ENCODE measurements around the gene ZNF831.

DNA sequence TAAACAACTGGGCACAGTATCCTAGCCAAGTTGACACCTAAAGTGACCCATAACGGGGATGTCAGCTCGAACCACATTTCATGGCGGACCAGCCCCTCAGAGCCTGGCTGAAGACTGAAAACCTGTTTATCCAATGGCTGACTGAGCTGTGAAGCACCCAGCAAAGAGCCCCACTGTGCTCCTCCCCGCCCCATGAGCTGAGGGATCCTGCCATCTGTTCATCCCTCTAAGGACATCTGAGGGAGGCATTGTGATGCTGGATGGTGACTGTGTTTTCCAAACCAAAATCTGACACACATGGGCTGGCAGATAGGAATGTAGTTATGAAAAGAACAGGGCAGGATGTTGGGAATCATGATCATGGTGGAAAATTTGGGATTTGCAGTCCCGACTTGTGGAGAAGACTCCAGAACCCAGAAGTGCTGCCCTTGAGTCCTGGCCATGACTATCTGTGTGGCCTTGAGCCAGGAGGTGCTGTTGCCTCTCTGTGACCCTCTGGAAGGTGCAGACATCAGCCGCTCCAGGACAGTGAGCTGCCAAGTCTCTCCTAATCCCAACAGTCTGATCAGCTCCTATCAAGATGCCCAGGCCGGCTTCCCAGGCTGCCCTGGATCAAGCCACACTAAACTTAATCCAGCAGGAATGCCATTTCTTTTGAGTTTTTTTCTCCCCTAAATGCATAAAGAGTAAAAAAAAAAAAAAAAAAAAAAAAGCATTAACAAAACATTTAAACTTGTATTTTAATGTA, 142.5 kb downstream of the ZNF831 start:
- TF ChIP-seq TAF1 (IDR thresholded peaks at IDR 0.05; ENCODE audit: low read depth, low read length) (no peak), POLR2A (IDR thresholded peaks at IDR 0.05; ENCODE audit: low read depth, low read length) (no peak)

Data from GM12891 (cell line).